ENCODE data around the gene G0S2.

- TF ChIP-seq POLR2A (IDR thresholded peaks at IDR 0.05; ENCODE audit: low read length) (no peak), HDAC2 (IDR thresholded peaks at IDR 0.05) (no peak)
Observed at GRCh38 chr1:209710847-209711246, 35.6 kb downstream of the G0S2 start.

Data from A549 (cell line).